GM19328 (cell line): ENCODE results near the gene PDE6C.

Experiments used
- ATAC-seq: cut with Tn5 transposase; IDR thresholded peaks from one replicate; pipeline ENCODE4 v1.9.1; 2021; ENCODE audit warnings: mild to moderate bottlenecking, moderate library complexity; ENCODE audit not compliant: unreplicated experiment

PDE6C gene

GRCh38 chr10:93612311-93612710, at the start of gene PDE6C:
Gene PDE6C, plus strand, starts transcription at chr10:93612537. Its CDS starts 189 bp downstream, at chr10:93612726.
- no peak for ATAC-seq

- no peak for ATAC-seq
These were observed 46.9 kb upstream of the PDE6C start for GRCh38 chr10:93565446-93565845.

- ATAC-seq = no peak
These were observed 45.7 kb upstream of the PDE6C start, which contains the start of gene FFAR4 for GRCh38 chr10:93566435-93567276. Gene FFAR4, plus strand, starts transcription at chr10:93566665. Its CDS starts 56 bp downstream, at chr10:93566721.

- ATAC-seq = no peak
These were observed 44.8 kb upstream of the PDE6C start for GRCh38 chr10:93567277-93568104.

- no peak for ATAC-seq
These were observed 44.3 kb upstream of the PDE6C start for GRCh38 chr10:93568105-93568390.

GRCh38 chr10:93570383-93570782, 42.0 kb upstream of the PDE6C start:
- ATAC-seq = no peak

- no peak for ATAC-seq
These were observed 39.7 kb upstream of the PDE6C start for GRCh38 chr10:93572606-93573005.

- ATAC-seq = no peak
These were observed 39.1 kb upstream of the PDE6C start for GRCh38 chr10:93573051-93573909.

GRCh38 chr10:93573924-93574323, 38.4 kb upstream of the PDE6C start:
- no peak for ATAC-seq

- ATAC-seq = no peak
These were observed 35.4 kb upstream of the PDE6C start for GRCh38 chr10:93576888-93577287.

- ATAC-seq = no peak
These were observed 34.8 kb upstream of the PDE6C start for GRCh38 chr10:93577565-93577964.

- ATAC-seq = no peak
These were observed 33.2 kb upstream of the PDE6C start for GRCh38 chr10:93579089-93579488.

- no peak for ATAC-seq
These were observed 32.2 kb upstream of the PDE6C start for GRCh38 chr10:93579985-93580711.

- no peak for ATAC-seq
These were observed 31.5 kb upstream of the PDE6C start for GRCh38 chr10:93580828-93581227.

- no peak for ATAC-seq
These were observed 27.9 kb upstream of the PDE6C start for GRCh38 chr10:93584445-93584844.

- no peak for ATAC-seq
These were observed 22.4 kb upstream of the PDE6C start for GRCh38 chr10:93589648-93590562.

GRCh38 chr10:93590638-93591037, 21.7 kb upstream of the PDE6C start:
- ATAC-seq = no peak

- ATAC-seq = no peak
These were observed 21.1 kb upstream of the PDE6C start for GRCh38 chr10:93591065-93591808.

- ATAC-seq = no peak
These were observed 19.1 kb upstream of the PDE6C start for GRCh38 chr10:93593254-93593653.
